MM.1S (cell line): ENCODE results near the gene ZFPL1.

ENCODE experiments used
- CTCF ChIP-seq: fragments of 300-600 bp; sonication (generic); IDR thresholded peaks from 2 replicates; pipeline ENCODE4 v1.5.1; 2016; ENCODE audit warnings: antibody characterized with exemption, low read length, mixed read lengths
- EZH2 ChIP-seq: fragments of 300-600 bp; sonication (generic); optimal IDR thresholded peaks from 2 replicates; pipeline ENCODE3; 2017; ENCODE audit warnings: low read depth, mild to moderate bottlenecking, antibody characterized with exemption, low read length, mixed read lengths
- EZH2phosphoT487 ChIP-seq: fragments of 300-600 bp; sonication (generic); IDR thresholded peaks from 2 replicates; pipeline ENCODE4 v1.6.1; 2018; ENCODE audit warnings: antibody characterized with exemption, low read length

GRCh38 chr11:65104628-65105027 lies 20.6 kb downstream of the ZFPL1 start:
- TF ChIP-seq EZH2 (no peak), CTCF (no peak), EZH2phosphoT487 (no peak)
